GM18498 (cell line): ENCODE measurements around the gene CAPN1.

Experiments
- ATAC-seq: cut with Tn5 transposase; IDR thresholded peaks from one replicate; pipeline ENCODE4 v1.9.1; 2021; ENCODE audit warnings: mild to moderate bottlenecking, moderate library complexity; ENCODE audit not compliant: unreplicated experiment

CAPN1 gene

GRCh38 chr11:65254724-65255123 lies 73.0 kb downstream of the CAPN1 start:
- ATAC-seq: no peak

GRCh38 chr11:65258988-65259387 lies 77.3 kb downstream of the CAPN1 start:
- no peak for ATAC-seq

- ATAC-seq: no peak
Observed at GRCh38 chr11:65260302-65260701, 78.6 kb downstream of the CAPN1 start.

- no peak for ATAC-seq
Observed at GRCh38 chr11:65260756-65261590, 79.2 kb downstream of the CAPN1 start.
